Islet of Langerhans (tissue), 1 donor: ENCODE results near the gene MRPS6.

Experiments used
- FAIRE-seq: peaks from one replicate; lab custom pipeline; 2011; peaks lifted over from hg19 to GRCh38; lab: Jason Lieb, UNC

Gene MRPS6

DNA sequence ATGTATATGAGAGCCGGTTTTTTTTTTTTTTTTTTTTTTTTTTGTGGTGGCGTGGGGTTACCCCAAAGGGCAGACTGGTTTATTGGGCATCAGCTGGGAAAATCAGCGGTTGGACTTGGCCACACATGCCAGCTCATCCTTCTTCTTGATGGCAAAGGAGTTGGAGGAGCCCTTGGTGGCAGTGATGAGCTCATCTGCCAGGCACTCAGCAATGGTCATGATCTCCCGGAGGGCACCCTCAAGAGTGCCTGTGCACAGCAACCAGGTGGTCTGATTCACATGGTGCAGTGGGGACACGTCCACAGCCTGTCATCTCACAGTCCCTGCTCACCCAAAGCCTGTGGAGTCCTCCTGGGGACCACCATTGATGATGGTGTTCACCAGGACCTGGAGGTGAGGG is 62.0 kb downstream of the MRPS6 start:
- no peak for FAIRE-seq

- FAIRE-seq = no peak
Measured at GRCh38 chr21:34141373-34141772, 68.0 kb downstream of the MRPS6 start.

- no peak for FAIRE-seq
Measured at GRCh38 chr21:34143685-34144182, 70.4 kb downstream of the MRPS6 start.

GRCh38 chr21:34144224-34144623 is 70.8 kb downstream of the MRPS6 start:
- no peak for FAIRE-seq

- no peak for FAIRE-seq
Measured at GRCh38 chr21:34147792-34148418, 74.5 kb downstream of the MRPS6 start.

DNA sequence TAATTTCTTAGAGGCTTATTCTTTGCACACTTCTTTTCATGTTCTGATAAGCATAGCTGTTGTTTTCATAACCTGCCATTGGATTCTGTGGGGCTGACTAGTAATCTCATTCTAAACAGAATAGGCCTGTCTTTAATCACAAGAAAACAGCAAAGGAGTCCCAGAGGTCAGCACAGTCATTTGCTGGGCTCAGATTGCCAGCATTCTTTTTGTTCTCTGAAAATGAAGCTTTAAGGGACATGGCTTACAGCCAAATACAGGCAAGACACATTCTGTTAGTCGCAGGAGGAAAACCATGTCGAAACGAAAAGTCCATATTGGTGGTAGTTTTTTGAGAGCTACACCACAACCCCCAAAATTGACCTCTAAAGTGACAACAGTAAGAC is 75.0 kb downstream of the MRPS6 start:
- FAIRE-seq = no peak

- no peak for FAIRE-seq
Measured at GRCh38 chr21:34148826-34149558, 75.6 kb downstream of the MRPS6 start.

GRCh38 chr21:34152500-34152899 is 79.1 kb downstream of the MRPS6 start:
- FAIRE-seq = no peak

DNA sequence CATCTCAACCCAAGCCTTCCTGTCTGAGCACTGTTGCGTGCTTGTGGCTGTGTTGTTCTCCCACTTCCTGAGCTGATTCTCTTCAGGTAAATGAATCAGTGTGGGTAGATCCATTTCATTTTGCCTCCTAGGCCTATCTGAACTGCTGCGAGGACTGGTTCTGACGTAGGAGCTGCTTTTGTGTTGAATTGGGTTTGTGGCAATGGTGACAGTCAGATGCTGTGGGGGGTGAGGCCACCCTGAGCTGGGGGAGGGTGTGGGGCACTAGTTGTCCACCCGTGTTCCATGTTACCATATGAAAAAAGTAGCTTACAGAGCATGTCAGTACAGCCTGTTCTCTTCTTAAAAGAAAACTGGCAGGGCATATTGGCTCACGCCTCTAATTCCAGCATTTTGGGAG is 81.5 kb downstream of the MRPS6 start:
- FAIRE-seq = no peak

GRCh38 chr21:34156957-34157356 is 83.6 kb downstream of the MRPS6 start:
- FAIRE-seq = no peak

- no peak for FAIRE-seq
Measured at GRCh38 chr21:34157521-34157920, 84.1 kb downstream of the MRPS6 start.

GRCh38 chr21:34158866-34159835 is 85.8 kb downstream of the MRPS6 start:
- no peak for FAIRE-seq

DNA sequence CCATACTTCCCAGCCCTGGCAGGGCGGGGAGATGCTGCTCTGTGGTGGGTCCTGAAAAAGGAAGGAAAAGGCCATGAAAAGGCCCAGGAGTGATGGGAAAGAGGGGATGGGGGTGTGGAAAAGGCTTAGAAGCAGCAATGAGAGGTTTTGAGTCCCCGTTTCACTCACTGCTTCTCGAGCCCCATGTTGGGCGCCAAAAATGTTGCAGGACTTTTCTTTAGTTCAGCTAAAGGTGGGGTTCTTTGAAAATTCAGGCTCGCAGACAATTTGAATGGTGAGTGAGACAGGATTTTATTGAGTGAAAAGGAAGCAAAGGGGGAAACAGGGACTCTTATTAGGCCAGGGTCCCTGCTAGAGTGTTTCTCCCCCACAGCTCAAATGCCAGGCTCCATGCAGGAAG is 93.1 kb downstream of the MRPS6 start:
- no peak for FAIRE-seq

DNA sequence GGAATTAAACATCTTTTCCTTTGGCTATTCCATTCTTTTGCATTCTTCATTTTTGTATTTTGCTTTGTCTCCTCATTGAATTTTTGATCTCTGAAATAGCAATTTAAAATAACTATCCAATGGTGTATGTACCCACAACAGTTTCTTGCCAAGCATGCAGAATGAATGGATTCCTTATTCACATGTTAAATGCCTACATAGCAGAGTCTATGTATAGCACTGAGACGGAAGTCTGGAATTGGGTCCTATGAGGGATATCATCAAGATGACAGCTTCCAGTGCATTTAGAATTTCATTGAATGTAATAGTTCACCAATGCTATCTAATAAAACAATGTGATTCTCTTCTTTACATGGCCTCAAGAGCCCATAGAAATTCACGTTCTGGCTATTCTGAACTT is 97.5 kb downstream of the MRPS6 start:
- no peak for FAIRE-seq

GRCh38 chr21:34174470-34174869 is 101.1 kb downstream of the MRPS6 start:
- peak; percentile 38 for FAIRE-seq

- no peak for FAIRE-seq
Measured at GRCh38 chr21:34176448-34176847, 103.1 kb downstream of the MRPS6 start.

DNA sequence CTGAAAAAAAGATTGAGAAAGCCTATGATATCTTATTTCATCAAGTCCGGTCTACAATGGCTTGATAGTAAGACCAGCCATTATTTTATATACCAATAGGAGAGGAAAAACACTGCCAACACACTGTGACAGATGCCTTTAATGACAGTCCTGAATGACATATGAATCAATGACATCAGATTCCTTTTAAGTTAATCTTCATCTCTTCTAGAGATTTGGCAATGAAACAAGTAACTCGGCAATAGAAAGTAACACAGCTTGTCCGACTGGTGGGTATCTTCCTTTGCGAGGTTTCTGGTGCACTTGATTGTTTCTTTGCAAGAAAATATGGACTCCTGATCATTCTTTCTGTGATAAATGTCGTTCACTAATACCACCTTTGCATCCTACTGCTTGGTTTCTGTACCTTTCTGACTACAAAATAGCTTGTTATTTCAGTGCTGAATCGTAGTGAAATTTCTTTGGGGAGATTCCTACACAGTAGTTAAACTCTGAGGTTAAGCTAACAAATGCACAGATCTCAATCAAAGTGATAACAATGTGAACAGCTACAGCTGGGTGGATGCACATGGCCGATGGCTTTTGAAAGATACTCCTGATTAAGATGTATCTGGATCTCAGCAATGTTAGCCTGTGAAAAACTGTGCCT is 104.7 kb downstream of the MRPS6 start:
- FAIRE-seq = no peak

DNA sequence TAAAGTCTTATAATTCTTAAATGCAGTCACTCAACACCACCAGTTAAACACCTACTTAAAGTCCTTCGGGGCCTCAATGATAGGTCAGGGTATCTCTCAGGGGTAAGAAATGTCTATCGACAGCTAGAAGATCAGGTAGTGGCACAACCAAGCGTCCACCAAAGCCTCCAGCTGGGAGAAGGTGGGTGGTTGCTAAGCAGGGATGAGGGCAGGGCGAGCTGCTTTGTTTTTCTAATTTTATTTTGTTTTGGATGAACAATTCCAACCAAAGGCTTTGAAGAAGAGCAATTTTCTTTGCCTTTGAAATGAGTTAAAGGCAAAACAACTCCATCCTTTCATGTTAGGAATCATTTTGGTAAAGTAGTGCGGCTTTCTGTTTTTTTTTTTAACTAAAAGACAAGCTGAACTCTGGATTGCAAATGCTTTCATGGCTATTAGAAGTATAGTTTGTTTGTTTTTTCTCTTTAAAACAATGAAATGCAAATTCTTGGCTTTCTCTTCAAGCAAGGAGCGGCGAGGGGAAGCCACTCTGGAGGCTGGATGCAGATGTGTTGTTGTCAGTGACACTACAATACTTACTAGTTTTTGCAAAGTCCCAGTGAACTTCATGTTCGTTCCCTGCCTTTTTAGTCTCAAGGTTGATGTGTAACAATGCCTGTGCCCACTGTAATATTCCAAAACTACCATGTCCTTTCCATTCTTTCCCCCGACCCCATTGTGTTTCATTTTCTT is 106.0 kb downstream of the MRPS6 start:
- FAIRE-seq = no peak

DNA sequence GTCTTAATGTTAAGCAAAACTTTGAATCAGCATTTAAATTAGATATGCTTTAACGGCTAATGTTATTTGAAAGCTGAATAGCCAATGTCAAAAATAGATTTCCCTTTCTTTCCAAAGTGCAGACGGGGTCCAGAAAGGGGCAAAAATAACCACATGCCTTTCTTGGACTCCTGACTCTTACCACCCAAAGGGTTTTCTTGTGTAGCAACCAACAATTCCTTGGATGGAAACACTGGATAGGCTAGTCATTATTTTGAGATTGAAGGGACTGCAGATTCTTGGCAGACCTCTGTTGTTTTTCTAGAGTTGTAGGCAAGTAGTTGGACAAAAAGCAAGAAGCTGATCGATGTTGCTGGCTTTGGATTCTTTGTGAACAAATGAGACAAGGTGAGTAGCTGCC is 107.0 kb downstream of the MRPS6 start:
- no peak for FAIRE-seq

DNA sequence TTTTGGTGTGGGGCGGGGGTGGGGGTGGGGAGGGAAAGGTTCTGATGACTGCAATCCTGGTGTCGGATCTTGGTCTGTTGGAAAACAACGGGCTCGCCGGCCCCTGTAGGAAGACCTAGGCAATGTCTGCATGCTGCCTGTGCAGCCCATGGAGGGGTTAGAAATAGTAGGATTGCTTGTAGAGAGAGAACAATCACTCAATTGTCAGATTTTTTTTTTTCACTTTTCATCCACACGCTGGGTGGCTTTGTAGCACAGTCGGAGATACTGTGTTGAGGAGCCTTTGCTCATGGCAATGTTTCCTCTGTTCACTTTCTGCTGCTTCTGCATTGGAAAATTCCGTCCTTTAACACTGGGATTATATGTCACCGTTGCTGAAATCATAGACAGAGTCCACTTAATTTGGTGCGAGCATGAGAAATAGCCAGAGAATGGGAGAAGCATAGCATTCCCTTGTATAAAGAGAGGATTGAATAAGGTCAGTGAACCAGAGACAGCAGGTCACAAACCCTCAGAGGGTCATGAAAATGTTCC is 107.5 kb downstream of the MRPS6 start:
- FAIRE-seq = no peak

DNA sequence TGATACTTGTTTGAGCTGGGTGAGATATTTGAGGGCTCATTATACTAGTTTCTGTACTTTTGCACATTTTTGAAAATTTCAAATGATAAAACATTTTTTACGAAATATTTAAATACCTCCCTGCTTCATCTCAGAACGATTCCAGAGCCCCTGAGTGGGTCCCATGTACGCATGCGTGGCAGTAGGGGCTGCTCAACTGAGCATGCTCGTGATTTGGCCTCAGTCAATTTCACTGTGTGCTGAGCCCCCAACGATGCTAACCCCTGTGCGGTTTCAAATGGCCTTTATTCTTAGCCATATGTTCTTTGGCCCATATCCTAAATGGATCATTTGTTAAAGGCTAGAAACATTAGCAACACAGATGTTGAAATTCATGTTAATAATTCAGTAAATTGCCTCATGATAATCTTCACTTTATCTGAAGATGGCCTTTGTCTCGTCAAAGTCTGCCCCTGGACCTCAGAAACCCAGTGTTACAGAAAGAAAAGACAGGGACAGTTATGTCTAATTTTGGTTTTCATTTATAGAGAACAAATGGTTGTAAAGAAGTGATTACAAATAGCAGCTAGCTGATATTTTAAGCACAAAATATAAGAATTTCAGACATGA is 108.2 kb downstream of the MRPS6 start:
- no peak for FAIRE-seq
